GM21423 (cell line): ENCODE measurements around the gene DTYMK.
A peak's percentile ranks its signal among the peaks of the same experiment; 100 is the strongest.
"Not testable (repeated sequence)": the region's sequence is repeated elsewhere in the genome, so short reads cannot be mapped to it uniquely, and the experiment has no call there.

Source experiments
- ATAC-seq: cut with Tn5 transposase; IDR thresholded peaks from one replicate; pipeline ENCODE4 v1.9.1; 2021; ENCODE audit warnings: mild to moderate bottlenecking, moderate library complexity; ENCODE audit not compliant: unreplicated experiment

Gene DTYMK, protein sequence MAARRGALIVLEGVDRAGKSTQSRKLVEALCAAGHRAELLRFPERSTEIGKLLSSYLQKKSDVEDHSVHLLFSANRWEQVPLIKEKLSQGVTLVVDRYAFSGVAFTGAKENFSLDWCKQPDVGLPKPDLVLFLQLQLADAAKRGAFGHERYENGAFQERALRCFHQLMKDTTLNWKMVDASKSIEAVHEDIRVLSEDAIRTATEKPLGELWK

GRCh38 chr2:241686650-241687425 lies at the start of gene DTYMK:
Gene DTYMK, minus strand, starts transcription at chr2:241686815. Its CDS starts 32 bp downstream, at chr2:241686783.
- ATAC-seq, result peak; percentile 96

- no peak for ATAC-seq
These were observed 49.5 kb upstream of the DTYMK start for GRCh38 chr2:241736111-241736510.

DNA sequence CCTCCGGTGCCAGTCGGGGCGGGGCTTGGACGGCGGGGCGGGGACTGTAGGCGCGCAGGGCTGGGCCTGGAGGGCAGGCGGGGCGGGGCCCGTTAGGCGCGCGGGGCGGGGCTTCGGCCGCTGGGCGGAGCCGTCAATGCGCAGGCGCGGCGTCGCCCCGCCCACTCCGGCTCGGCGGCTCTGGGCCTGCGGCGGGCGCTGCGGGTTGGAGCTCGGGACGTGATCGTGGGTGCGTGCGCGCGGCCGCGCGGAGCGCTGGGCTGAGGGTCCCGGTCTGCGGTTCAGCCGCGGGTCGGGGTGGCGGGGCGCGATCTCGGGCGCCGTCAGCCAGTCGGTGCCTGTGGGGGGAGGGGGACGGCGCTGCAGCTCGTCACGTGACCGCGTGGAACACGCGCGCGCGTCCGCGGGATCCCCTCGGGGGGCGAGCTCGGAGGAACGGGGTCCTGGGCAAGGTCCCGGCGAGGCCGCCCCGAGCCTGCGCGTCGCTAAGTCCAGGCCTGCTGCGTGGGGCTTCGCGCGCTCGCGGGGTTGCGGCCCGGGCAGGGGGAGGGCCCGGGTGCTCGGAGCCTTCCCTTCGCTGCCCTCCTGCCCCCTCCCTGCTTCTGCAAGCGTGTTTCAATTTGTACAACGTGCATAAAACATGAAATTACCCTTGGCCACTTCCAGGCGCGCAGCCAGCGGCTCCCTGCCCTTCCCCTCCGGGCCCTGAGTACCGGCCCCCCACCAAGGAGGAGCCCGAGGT lies 48.0 kb upstream of the DTYMK start, which contains the start of gene D2HGDH:
D2HGDH (plus strand) TSS at position 164 of the 742 bp plus-strand sequence. CDS start 595 bp downstream, outside the sequence.
- ATAC-seq, result peak; percentile 78

GRCh38 chr2:241734208-241734466 lies 47.5 kb upstream of the DTYMK start:
- ATAC-seq, result peak; percentile 31

GRCh38 chr2:241733391-241734207 lies 47.0 kb upstream of the DTYMK start:
- no peak for ATAC-seq

DNA sequence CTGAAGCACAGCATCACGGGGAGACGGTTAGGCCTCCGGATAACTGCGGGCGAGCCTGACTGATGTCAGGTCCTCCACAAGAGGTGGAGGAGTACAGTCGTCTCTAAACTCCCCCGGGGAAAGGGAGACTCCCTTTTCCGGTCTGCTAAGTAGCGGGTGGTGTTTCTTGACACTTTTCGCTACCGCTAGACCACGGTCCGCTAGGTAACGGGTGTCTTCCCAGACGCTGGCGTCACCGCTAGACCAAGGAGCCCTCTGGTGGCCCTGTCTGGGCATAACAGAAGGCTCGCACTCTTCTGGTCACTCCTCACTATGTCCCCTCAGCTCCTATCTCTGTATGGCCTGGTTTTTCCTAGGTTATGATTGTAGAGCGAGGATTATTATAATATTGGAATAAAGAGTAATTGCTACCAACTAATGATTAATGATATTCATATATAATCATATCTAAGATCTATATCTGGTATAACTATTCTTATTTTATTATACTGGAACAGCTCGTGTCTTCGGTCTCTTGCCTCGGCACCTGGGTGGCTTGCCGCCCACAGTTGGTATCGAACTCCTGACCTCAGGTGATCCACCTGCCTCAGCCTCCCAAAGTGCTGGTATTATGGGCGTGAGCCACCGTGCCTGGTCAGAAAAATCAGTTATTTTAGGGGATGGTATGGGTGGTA lies 46.0 kb upstream of the DTYMK start:
- not testable (repeated sequence) for ATAC-seq

GRCh38 chr2:241730671-241731293 lies 44.2 kb upstream of the DTYMK start:
- ATAC-seq, result no peak

- no peak for ATAC-seq
These were observed 43.3 kb upstream of the DTYMK start for GRCh38 chr2:241729868-241730267.

GRCh38 chr2:241728627-241729026 lies 42.0 kb upstream of the DTYMK start:
- ATAC-seq, result no peak

- no peak for ATAC-seq
These were observed 41.4 kb upstream of the DTYMK start for GRCh38 chr2:241728000-241728399.

- no peak for ATAC-seq
These were observed 39.8 kb upstream of the DTYMK start for GRCh38 chr2:241726459-241726858.

- no peak for ATAC-seq
These were observed 38.6 kb upstream of the DTYMK start for GRCh38 chr2:241724975-241725870.

DNA sequence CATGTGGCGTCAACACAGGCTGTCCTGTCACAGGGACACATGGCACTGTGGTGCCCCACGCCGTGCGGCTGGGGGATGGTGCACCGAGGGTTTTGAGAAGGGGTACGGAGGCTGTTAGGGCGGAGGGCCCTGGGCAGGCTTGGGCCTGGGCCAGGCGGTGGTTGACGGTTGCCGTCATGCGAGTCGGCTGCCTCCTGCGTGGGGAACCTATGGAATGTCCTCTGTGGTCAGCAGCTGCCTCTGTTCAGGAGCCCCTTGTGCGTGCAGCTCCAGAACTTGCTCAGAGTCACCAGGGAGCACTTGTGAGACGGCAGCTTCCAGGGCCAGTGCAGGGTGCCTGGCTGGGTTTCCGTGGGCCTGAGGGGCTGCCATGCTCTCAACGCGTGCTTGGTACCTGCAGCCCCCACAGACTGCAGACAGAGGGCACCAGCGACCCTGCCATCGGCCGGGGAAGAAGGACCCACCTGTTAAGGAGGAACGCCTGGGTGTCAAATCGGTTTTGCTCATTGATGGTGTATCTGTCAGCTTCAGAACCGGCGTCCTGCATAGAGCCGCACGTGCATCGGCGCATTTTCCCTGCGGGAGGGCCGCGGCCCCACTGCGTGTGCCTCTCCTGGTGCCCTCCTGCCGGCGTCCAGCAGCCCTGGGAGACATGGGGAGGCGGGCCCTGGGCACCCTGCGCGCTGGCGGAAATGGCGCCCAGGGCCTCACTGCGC lies 37.8 kb upstream of the DTYMK start:
- no peak for ATAC-seq

DNA sequence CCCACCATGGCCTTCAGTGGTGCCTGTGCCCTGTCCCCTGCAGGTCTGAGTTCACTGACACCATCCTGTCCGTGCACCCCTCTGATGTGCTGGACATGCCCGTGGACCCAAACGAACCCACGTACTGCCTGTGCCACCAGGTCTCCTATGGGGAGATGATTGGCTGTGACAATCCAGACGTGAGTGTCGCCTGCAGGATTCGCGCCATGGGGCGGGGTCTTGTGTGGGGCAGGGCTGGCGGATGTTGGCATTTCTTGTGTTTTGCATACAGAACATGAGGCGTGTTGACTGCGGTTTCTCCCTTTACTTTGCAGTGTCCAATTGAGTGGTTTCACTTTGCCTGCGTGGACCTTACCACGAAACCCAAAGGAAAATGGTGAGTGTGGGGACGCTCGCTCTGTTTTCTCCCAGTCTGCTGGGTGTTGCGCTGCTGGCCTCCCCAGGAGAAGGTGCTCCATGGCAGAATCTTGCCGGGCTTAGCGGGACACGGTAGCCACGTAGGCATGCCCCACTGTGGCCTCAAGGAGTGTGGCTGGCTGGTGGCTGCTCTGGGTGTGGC lies 36.4 kb upstream of the DTYMK start:
- ATAC-seq, result no peak

GRCh38 chr2:241721852-241722251 lies 35.2 kb upstream of the DTYMK start:
- no peak for ATAC-seq

DNA sequence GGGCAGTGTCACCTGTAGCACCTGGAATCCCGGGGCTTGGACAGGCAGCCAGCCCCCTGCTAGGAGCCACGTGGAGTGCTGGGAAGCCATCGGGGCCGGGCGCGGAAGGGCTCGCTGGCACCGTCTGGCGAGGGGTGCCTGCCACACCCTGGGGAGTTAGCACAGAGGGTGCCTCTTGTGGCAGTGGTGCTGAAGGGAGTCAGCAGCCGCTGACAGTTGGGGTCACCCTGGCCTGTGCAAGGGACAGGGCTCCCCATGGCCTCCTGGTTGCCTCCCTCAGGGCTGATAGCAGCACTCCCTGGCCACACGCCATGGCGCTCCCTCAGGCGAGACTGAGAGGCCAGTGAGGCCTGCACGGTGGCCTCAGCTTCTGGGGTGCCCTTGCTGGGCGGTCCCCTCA lies 33.9 kb upstream of the DTYMK start:
- no peak for ATAC-seq

- ATAC-seq, result no peak
These were observed 33.5 kb upstream of the DTYMK start for GRCh38 chr2:241720099-241720498.

GRCh38 chr2:241719093-241719492 lies 32.5 kb upstream of the DTYMK start:
- no peak for ATAC-seq
